WTC11 (cell line): ENCODE measurements around the gene CGN. TPM values are rescaled to one million over a fixed set of nuclear protein-coding genes. Genes with fewer than 3 reads are reported as not detected.

ENCODE experiments used
- ATAC-seq: fragments of 200-7000 bp; cut with Tn5 transposase; 2 replicates; pipeline ENCODE4 v1.10.0; 2021; ENCODE audit warnings: mild to moderate bottlenecking, moderate library complexity
- CTCF ChIA-PET: fragments of 300-600 bp; sonication (Branson Sonifier 250); formaldehyde crosslinking; loops from one replicate; lab custom pipeline; 2021; ENCODE audit warnings: antibody characterized with exemption; lab: Charles Lee
- POLR2A ChIA-PET: fragments of 350-600 bp; sonication (Branson Sonifier 250); formaldehyde crosslinking; loops from one replicate; lab custom pipeline; 2021; ENCODE audit warnings: antibody characterized with exemption; lab: Charles Lee
- DNase-seq: peaks from one replicate; pipeline ENCODE4 v3.0.0; 2021; ENCODE audit warnings: low spot score
- H3K27ac Mint-ChIP-seq: 2 replicates; pipeline ENCODE4 v1.8.0; 2021; ENCODE audit warnings: mixed read lengths
- H3K27me3 Mint-ChIP-seq: 2 replicates; pipeline ENCODE4 v1.8.0; 2021; ENCODE audit warnings: low read depth, mild to moderate bottlenecking, moderate library complexity, mixed read lengths
- H3K36me3 Mint-ChIP-seq: 2 replicates; pipeline ENCODE4 v1.8.0; 2021; ENCODE audit warnings: mixed read lengths
- H3K4me1 Mint-ChIP-seq: 2 replicates; pipeline ENCODE4 v1.8.0; 2022; ENCODE audit warnings: mixed read lengths
- H3K4me3 Mint-ChIP-seq: 2 replicates; pipeline ENCODE4 v1.8.0; 2021; ENCODE audit warnings: mild to moderate bottlenecking, moderate library complexity, mixed read lengths
- H3K9me3 Mint-ChIP-seq: 2 replicates; pipeline ENCODE4 v1.8.0; 2021; ENCODE audit warnings: mixed read lengths
- FOXJ3 ChIP-seq: sonication (generic); formaldehyde crosslinking; IDR thresholded peaks from 2 replicates; pipeline ENCODE4 v1.9.0; 2021; ENCODE audit warnings: missing genetic modification reagents, mild to moderate bottlenecking, borderline replicate concordance
- NFATC4 ChIP-seq: fragments of 250-450 bp; sonication (Bioruptor Pico); IDR thresholded peaks from 2 replicates; pipeline ENCODE4 v1.9.0; 2021; ENCODE audit warnings: mild to moderate bottlenecking
- TEAD1 ChIP-seq: sonication (generic); formaldehyde crosslinking; IDR thresholded peaks from 2 replicates; pipeline ENCODE4 v1.8.0; 2022; ENCODE audit warnings: mild to moderate bottlenecking, missing genetic modification reagents
- TP53 ChIP-seq: sonication (generic); formaldehyde crosslinking; IDR thresholded peaks from 2 replicates; pipeline ENCODE4 v1.8.1; 2023; ENCODE audit warnings: mild to moderate bottlenecking, missing genetic modification reagents
- ZNF121 ChIP-seq: sonication (generic); formaldehyde crosslinking; IDR thresholded peaks from 2 replicates; pipeline ENCODE4 v1.8.0; 2023; ENCODE audit warnings: missing genetic modification reagents
- ZNF219 ChIP-seq: sonication (generic); formaldehyde crosslinking; IDR thresholded peaks from 2 replicates; pipeline ENCODE4 v1.8.0; 2023; ENCODE audit warnings: missing genetic modification reagents, mild to moderate bottlenecking, borderline replicate concordance
- ZNF263 ChIP-seq: sonication (generic); formaldehyde crosslinking; IDR thresholded peaks from 2 replicates; pipeline ENCODE4 v1.8.1; 2022; ENCODE audit warnings: low read depth, mild to moderate bottlenecking, moderate library complexity, missing genetic modification reagents
- ZNF416 ChIP-seq: fragments of 250-450 bp; sonication (Bioruptor Pico); IDR thresholded peaks from 2 replicates; pipeline ENCODE4 v1.9.0; 2021; ENCODE audit warnings: mild to moderate bottlenecking, inconsistent platforms
- total RNA-seq: library from RNA; stranded (reverse); gene quantifications from 3 replicates; pipeline ENCODE4 v1.2.3, GENCODE V29; 2021
- TF ChIP-seq, protein P1 (sequence below): fragments of 200-600 bp; IDR thresholded peaks from 2 replicates; pipeline ENCODE4 v1.8.0; 2022; ENCODE audit warnings: antibody characterized with exemption
- TF ChIP-seq, protein P2 (sequence below): sonication (generic); formaldehyde crosslinking; IDR thresholded peaks from 2 replicates; pipeline ENCODE4 v1.8.1; 2023; ENCODE audit warnings: mild to moderate bottlenecking, missing genetic modification reagents, moderate library complexity
- TF ChIP-seq, protein P3 (sequence below): sonication (generic); formaldehyde crosslinking; IDR thresholded peaks from 2 replicates; pipeline ENCODE4 v1.8.0; 2023; ENCODE audit warnings: mild to moderate bottlenecking, missing genetic modification reagents
- TF ChIP-seq, protein P4 (sequence below): sonication (generic); formaldehyde crosslinking; IDR thresholded peaks from 2 replicates; pipeline ENCODE4 v1.8.1; 2023; ENCODE audit warnings: mild to moderate bottlenecking, missing genetic modification reagents, moderate library complexity
- TF ChIP-seq, protein P5 (sequence below): sonication (generic); formaldehyde crosslinking; IDR thresholded peaks from 2 replicates; pipeline ENCODE4 v1.8.1; 2022; ENCODE audit warnings: low read depth, mild to moderate bottlenecking, moderate library complexity, missing genetic modification reagents, borderline replicate concordance
- TF ChIP-seq, protein P6 (sequence below): sonication (generic); formaldehyde crosslinking; IDR thresholded peaks from 2 replicates; pipeline ENCODE4 v1.8.0; 2023; ENCODE audit warnings: missing genetic modification reagents, mild to moderate bottlenecking, borderline replicate concordance
- TF ChIP-seq, protein P7 (sequence below): sonication (generic); formaldehyde crosslinking; IDR thresholded peaks from 2 replicates; pipeline ENCODE4 v1.8.1; 2022; ENCODE audit warnings: missing genetic modification reagents, borderline replicate concordance
- TF ChIP-seq, protein P8 (sequence below): sonication (generic); formaldehyde crosslinking; IDR thresholded peaks from 2 replicates; pipeline ENCODE4 v1.8.0; 2022; ENCODE audit warnings: mild to moderate bottlenecking, missing genetic modification reagents
- TF ChIP-seq, protein P9 (sequence below): sonication (generic); formaldehyde crosslinking; IDR thresholded peaks from 2 replicates; pipeline ENCODE4 v1.8.1; 2023; ENCODE audit warnings: mild to moderate bottlenecking, missing genetic modification reagents

CGN gene
- total RNA-seq, 1 experiment from 2014 or later: 68.7 TPM

DNA sequence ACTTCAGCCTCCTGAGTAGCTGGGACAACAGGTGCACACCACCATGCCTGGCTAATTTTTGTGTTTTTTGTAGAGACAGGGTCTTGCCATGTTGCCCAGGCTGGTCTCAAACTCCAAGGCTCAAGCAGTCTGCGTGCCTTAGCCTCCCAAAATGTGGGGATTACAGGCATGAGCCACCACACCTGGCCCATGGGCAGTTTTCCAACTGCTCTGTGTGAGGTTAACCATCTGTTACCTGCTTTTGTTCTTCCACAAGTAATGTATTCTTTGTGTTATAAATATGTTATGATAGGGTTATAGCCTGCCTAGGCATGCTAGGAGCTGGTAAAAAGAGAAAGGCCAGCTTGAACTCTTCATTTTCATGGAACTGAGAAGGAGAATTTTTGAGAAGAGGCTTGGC, 59.6 kb downstream of the CGN start (continued):
- TF ChIP-seq, protein P1, sequence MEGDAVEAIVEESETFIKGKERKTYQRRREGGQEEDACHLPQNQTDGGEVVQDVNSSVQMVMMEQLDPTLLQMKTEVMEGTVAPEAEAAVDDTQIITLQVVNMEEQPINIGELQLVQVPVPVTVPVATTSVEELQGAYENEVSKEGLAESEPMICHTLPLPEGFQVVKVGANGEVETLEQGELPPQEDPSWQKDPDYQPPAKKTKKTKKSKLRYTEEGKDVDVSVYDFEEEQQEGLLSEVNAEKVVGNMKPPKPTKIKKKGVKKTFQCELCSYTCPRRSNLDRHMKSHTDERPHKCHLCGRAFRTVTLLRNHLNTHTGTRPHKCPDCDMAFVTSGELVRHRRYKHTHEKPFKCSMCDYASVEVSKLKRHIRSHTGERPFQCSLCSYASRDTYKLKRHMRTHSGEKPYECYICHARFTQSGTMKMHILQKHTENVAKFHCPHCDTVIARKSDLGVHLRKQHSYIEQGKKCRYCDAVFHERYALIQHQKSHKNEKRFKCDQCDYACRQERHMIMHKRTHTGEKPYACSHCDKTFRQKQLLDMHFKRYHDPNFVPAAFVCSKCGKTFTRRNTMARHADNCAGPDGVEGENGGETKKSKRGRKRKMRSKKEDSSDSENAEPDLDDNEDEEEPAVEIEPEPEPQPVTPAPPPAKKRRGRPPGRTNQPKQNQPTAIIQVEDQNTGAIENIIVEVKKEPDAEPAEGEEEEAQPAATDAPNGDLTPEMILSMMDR: no peak
- TF ChIP-seq NFATC4 (CRISPR knock-in tag) (no peak), ZNF219 (CRISPR knock-in tag) (no peak), FOXJ3 (CRISPR knock-in tag) (no peak), TEAD1 (CRISPR knock-in tag) (no peak), ZNF263 (no peak)
- TF ChIP-seq, protein P2, sequence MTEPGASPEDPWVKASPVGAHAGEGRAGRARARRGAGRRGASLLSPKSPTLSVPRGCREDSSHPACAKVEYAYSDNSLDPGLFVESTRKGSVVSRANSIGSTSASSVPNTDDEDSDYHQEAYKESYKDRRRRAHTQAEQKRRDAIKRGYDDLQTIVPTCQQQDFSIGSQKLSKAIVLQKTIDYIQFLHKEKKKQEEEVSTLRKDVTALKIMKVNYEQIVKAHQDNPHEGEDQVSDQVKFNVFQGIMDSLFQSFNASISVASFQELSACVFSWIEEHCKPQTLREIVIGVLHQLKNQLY (CRISPR knock-in tag): no peak
- TF ChIP-seq, protein P3, sequence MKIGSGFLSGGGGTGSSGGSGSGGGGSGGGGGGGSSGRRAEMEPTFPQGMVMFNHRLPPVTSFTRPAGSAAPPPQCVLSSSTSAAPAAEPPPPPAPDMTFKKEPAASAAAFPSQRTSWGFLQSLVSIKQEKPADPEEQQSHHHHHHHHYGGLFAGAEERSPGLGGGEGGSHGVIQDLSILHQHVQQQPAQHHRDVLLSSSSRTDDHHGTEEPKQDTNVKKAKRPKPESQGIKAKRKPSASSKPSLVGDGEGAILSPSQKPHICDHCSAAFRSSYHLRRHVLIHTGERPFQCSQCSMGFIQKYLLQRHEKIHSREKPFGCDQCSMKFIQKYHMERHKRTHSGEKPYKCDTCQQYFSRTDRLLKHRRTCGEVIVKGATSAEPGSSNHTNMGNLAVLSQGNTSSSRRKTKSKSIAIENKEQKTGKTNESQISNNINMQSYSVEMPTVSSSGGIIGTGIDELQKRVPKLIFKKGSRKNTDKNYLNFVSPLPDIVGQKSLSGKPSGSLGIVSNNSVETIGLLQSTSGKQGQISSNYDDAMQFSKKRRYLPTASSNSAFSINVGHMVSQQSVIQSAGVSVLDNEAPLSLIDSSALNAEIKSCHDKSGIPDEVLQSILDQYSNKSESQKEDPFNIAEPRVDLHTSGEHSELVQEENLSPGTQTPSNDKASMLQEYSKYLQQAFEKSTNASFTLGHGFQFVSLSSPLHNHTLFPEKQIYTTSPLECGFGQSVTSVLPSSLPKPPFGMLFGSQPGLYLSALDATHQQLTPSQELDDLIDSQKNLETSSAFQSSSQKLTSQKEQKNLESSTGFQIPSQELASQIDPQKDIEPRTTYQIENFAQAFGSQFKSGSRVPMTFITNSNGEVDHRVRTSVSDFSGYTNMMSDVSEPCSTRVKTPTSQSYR (CRISPR knock-in tag): no peak
- TF ChIP-seq, protein P4, sequence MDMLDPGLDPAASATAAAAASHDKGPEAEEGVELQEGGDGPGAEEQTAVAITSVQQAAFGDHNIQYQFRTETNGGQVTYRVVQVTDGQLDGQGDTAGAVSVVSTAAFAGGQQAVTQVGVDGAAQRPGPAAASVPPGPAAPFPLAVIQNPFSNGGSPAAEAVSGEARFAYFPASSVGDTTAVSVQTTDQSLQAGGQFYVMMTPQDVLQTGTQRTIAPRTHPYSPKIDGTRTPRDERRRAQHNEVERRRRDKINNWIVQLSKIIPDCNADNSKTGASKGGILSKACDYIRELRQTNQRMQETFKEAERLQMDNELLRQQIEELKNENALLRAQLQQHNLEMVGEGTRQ (CRISPR knock-in tag): no peak
- TF ChIP-seq, protein P5, sequence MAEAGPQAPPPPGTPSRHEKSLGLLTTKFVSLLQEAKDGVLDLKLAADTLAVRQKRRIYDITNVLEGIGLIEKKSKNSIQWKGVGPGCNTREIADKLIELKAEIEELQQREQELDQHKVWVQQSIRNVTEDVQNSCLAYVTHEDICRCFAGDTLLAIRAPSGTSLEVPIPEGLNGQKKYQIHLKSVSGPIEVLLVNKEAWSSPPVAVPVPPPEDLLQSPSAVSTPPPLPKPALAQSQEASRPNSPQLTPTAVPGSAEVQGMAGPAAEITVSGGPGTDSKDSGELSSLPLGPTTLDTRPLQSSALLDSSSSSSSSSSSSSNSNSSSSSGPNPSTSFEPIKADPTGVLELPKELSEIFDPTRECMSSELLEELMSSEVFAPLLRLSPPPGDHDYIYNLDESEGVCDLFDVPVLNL (CRISPR knock-in tag): no peak
- TF ChIP-seq, protein P6, sequence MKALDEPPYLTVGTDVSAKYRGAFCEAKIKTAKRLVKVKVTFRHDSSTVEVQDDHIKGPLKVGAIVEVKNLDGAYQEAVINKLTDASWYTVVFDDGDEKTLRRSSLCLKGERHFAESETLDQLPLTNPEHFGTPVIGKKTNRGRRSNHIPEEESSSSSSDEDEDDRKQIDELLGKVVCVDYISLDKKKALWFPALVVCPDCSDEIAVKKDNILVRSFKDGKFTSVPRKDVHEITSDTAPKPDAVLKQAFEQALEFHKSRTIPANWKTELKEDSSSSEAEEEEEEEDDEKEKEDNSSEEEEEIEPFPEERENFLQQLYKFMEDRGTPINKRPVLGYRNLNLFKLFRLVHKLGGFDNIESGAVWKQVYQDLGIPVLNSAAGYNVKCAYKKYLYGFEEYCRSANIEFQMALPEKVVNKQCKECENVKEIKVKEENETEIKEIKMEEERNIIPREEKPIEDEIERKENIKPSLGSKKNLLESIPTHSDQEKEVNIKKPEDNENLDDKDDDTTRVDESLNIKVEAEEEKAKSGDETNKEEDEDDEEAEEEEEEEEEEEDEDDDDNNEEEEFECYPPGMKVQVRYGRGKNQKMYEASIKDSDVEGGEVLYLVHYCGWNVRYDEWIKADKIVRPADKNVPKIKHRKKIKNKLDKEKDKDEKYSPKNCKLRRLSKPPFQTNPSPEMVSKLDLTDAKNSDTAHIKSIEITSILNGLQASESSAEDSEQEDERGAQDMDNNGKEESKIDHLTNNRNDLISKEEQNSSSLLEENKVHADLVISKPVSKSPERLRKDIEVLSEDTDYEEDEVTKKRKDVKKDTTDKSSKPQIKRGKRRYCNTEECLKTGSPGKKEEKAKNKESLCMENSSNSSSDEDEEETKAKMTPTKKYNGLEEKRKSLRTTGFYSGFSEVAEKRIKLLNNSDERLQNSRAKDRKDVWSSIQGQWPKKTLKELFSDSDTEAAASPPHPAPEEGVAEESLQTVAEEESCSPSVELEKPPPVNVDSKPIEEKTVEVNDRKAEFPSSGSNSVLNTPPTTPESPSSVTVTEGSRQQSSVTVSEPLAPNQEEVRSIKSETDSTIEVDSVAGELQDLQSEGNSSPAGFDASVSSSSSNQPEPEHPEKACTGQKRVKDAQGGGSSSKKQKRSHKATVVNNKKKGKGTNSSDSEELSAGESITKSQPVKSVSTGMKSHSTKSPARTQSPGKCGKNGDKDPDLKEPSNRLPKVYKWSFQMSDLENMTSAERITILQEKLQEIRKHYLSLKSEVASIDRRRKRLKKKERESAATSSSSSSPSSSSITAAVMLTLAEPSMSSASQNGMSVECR (CRISPR knock-in tag): no peak

DNA sequence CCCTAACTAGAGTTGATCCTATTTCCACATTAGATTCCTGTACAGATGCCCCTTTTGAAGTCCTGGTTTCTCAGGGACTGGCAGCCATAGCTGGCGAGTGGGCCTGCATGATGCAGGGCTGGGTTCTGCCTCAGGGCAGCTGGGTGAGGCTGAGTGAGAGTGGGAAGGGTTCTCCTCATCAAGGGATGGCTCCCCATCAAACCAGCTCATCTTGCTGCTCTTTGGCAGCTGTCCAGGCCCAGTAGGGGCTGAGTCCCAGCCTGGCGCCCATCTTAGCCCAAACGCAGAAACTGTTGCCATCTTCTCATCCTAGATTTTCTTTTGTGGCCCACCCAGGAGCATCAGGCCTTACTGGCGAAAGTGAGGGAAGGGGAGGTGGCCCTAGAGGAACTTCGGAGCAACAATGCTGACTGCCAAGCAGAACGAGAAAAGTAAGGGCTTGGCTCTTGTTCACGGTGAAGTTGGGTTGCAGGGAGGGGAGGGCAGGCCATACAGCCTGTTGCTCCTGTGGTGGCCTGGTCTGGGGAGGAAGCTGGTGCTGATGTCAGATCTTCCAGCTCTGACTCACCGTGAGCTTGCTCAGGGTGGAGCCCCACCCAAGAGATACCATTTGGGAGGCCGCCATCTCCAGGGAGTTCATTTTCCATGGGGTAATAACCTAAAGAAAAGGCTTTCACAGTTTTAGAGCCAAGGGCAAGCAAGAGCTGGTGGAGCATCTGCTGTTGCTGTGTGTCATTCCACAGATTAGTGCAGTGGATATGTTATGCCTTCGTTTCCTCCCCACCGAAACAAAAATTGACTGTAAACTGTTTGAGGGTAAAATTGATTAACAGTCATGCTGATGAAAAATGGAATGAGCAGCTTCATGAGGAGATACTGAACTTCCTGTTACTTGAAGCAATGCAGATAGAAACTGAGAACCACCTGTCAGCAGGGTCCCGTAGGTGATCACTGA, 63.7 kb downstream of the CGN start:
- ATAC-seq: no peak
- H3K27ac Mint-ChIP-seq: no peak overlapping the region
- H3K4me1 Mint-ChIP-seq: peaks cover 11% of the 10 kb centered on the region
- ChIA-PET POLR2A (no interaction called here), CTCF (no interaction called here)
- peaks cover 23% of the 10 kb centered on the region for H3K36me3 Mint-ChIP-seq
- no peaks in the 10 kb centered on the region for H3K27me3 Mint-ChIP-seq
- DNase-seq: no peak
- no peaks in the 10 kb centered on the region for H3K9me3 Mint-ChIP-seq
- H3K4me3 Mint-ChIP-seq: no peak overlapping the region
- TF ChIP-seq, protein P7, sequence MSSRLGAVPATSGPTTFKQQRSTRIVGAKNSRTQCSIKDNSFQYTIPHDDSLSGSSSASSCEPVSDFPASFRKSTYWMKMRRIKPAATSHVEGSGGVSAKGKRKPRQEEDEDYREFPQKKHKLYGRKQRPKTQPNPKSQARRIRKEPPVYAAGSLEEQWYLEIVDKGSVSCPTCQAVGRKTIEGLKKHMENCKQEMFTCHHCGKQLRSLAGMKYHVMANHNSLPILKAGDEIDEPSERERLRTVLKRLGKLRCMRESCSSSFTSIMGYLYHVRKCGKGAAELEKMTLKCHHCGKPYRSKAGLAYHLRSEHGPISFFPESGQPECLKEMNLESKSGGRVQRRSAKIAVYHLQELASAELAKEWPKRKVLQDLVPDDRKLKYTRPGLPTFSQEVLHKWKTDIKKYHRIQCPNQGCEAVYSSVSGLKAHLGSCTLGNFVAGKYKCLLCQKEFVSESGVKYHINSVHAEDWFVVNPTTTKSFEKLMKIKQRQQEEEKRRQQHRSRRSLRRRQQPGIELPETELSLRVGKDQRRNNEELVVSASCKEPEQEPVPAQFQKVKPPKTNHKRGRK (CRISPR knock-in tag): no peak
- TF ChIP-seq, protein P8, sequence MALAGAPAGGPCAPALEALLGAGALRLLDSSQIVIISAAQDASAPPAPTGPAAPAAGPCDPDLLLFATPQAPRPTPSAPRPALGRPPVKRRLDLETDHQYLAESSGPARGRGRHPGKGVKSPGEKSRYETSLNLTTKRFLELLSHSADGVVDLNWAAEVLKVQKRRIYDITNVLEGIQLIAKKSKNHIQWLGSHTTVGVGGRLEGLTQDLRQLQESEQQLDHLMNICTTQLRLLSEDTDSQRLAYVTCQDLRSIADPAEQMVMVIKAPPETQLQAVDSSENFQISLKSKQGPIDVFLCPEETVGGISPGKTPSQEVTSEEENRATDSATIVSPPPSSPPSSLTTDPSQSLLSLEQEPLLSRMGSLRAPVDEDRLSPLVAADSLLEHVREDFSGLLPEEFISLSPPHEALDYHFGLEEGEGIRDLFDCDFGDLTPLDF: no peak
- no peak for TF ChIP-seq ZNF121 (CRISPR knock-in tag)
- no peak for TF ChIP-seq TP53 (CRISPR knock-in tag)
- no peak for TF ChIP-seq ZNF416 (CRISPR knock-in tag)
- no peak for TF ChIP-seq NFATC4 (CRISPR knock-in tag)
- TF ChIP-seq, protein P9, sequence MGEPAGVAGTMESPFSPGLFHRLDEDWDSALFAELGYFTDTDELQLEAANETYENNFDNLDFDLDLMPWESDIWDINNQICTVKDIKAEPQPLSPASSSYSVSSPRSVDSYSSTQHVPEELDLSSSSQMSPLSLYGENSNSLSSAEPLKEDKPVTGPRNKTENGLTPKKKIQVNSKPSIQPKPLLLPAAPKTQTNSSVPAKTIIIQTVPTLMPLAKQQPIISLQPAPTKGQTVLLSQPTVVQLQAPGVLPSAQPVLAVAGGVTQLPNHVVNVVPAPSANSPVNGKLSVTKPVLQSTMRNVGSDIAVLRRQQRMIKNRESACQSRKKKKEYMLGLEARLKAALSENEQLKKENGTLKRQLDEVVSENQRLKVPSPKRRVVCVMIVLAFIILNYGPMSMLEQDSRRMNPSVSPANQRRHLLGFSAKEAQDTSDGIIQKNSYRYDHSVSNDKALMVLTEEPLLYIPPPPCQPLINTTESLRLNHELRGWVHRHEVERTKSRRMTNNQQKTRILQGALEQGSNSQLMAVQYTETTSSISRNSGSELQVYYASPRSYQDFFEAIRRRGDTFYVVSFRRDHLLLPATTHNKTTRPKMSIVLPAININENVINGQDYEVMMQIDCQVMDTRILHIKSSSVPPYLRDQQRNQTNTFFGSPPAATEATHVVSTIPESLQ: no peak
